SK-N-SH (cell line): Measurements from ENCODE around the gene PDIA4. TPM values are rescaled to one million over a fixed set of nuclear protein-coding genes. Genes with fewer than 3 reads are reported as not detected.

Experiments
- CTCF ChIA-PET: fragments of 300-600, 350-600 bp; formaldehyde crosslinking; extraction: SDS; loops from one replicate; lab custom pipeline; 2021; lab: Yijun Ruan, JAX
- POLR2A ChIA-PET: fragments of 350-600 bp; sonication (Branson Sonifier 250); formaldehyde crosslinking; extraction: SDS; loops from one replicate; lab custom pipeline; 2020; ENCODE audit warnings: antibody characterized with exemption, inconsistent platforms; lab: Yijun Ruan, JAX
- DNase-seq: peaks from one replicate; pipeline ENCODE4 v3.0.0; 2012
- H2AFZ ChIP-seq: fragments of 200-600 bp; sonication (generic); 2 replicates; pipeline ENCODE4 v1.8.1; 2016; ENCODE audit warnings: antibody characterized with exemption, mild to moderate bottlenecking, low read depth
- H3F3A ChIP-seq: fragments of 200-600 bp; sonication (generic); replicated peaks from 2 replicates; pipeline ENCODE3; 2016; ENCODE audit warnings: antibody characterized with exemption, mild to moderate bottlenecking; ENCODE audit not compliant: insufficient read depth
- H3K27ac ChIP-seq, 2 experiments: fragments of 200-500 bp in 1 of 2; fragments of 200-600 bp in 1 of 2; sonication (Bioruptor generic) in 1 of 2; sonication (generic), shearing (Covaris generic) in 1 of 2; 2 replicates each; pipeline versions ENCODE4 v1.5.1 to v1.6.1; 2014 to 2016; ENCODE audit warnings: low read depth in 2 of 2, inconsistent platforms in 1 of 2, low read length in 1 of 2, mild to moderate bottlenecking in 1 of 2, mixed read lengths in 1 of 2
- H3K27me3 ChIP-seq: fragments of 200-600 bp; sonication (generic), shearing (Covaris generic); 2 replicates; pipeline ENCODE4 v1.6.1; 2016; ENCODE audit warnings: mixed run types; ENCODE audit not compliant: insufficient read depth
- H3K36me3 ChIP-seq, 2 experiments: fragments of 200-500 bp in 1 of 2; fragments of 200-600 bp in 1 of 2; sonication (Bioruptor generic) in 1 of 2; sonication (generic) in 1 of 2; replicated peaks in 1 of 2; 2 replicates each; pipeline versions ENCODE3 to v1.5.1; 2014 to 2016; ENCODE audit warnings: low read length in 1 of 2, mild to moderate bottlenecking in 1 of 2; ENCODE audit not compliant: insufficient read depth in 2 of 2, control insufficient read depth in 1 of 2
- H3K4me1 ChIP-seq, 2 experiments: fragments of 200-500 bp in 1 of 2; fragments of 200-600 bp in 1 of 2; sonication (Bioruptor generic) in 1 of 2; sonication (generic), shearing (Covaris generic) in 1 of 2; 2 replicates each; pipeline versions ENCODE4 v1.5.1 to v1.6.1; 2014 to 2016; ENCODE audit warnings: low read depth in 1 of 2, low read length in 1 of 2, mixed run types in 1 of 2; ENCODE audit not compliant: insufficient read depth in 2 of 2, control insufficient read depth in 1 of 2
- H3K4me2 ChIP-seq: fragments of 200-600 bp; sonication (generic), shearing (Covaris generic); 2 replicates; pipeline ENCODE4 v1.6.1; 2017; ENCODE audit warnings: mixed run types
- H3K4me3 ChIP-seq, 2 experiments: fragments of 200-500 bp in 1 of 2; fragments of 200-600 bp in 1 of 2; sonication (Bioruptor generic) in 1 of 2; sonication (generic), shearing (Covaris generic) in 1 of 2; 2 replicates each; pipeline versions ENCODE4 v1.5.1 to v1.8.1; 2014 to 2016; ENCODE audit warnings: low read depth in 2 of 2, inconsistent platforms in 1 of 2, low read length in 1 of 2, mild to moderate bottlenecking in 1 of 2, mixed read lengths in 1 of 2, moderate library complexity in 1 of 2
- H3K79me2 ChIP-seq: fragments of 200-600 bp; sonication (generic); 2 replicates; pipeline ENCODE4 v1.8.1; 2017; ENCODE audit warnings: mild to moderate bottlenecking; ENCODE audit not compliant: insufficient read depth
- H3K9ac ChIP-seq: fragments of 200-600 bp; sonication (generic); 2 replicates; pipeline ENCODE4 v1.6.1; 2017; ENCODE audit warnings: mixed run types
- H3K9me2 ChIP-seq: fragments of 200-600 bp; sonication (generic); 2 replicates; pipeline ENCODE4 v1.6.1; 2017; ENCODE audit warnings: mixed run types
- H3K9me3 ChIP-seq: fragments of 200-600 bp; sonication (generic); 2 replicates; pipeline ENCODE4 v1.6.1; 2017; ENCODE audit warnings: mixed run types, mild to moderate bottlenecking, moderate library complexity
- H4K20me1 ChIP-seq: fragments of 200-600 bp; sonication (generic); 2 replicates; pipeline ENCODE4 v1.6.1; 2017; ENCODE audit warnings: mild to moderate bottlenecking, mixed run types; ENCODE audit not compliant: insufficient read depth
- ELF1 ChIP-seq: IDR thresholded peaks from 2 replicates; pipeline ENCODE4 v1.4.0; 2012
- EP300 ChIP-seq, 2 experiments: IDR thresholded peaks; 2 replicates each; pipeline versions ENCODE4 v1.4.0 to v1.6.1; 2012; ENCODE audit warnings: borderline replicate concordance in 1 of 2, low read depth in 1 of 2, low read length in 1 of 2
- FOXJ3 ChIP-seq: sonication (generic); formaldehyde crosslinking; IDR thresholded peaks from 2 replicates; pipeline ENCODE4 v1.5.1; 2020; ENCODE audit warnings: mild to moderate bottlenecking, missing genetic modification reagents
- FOXM1 ChIP-seq: IDR thresholded peaks from 2 replicates; pipeline ENCODE4 v1.4.0; 2012; ENCODE audit warnings: low read depth, mild to moderate bottlenecking
- JUND ChIP-seq: IDR thresholded peaks from 2 replicates; pipeline ENCODE4 v1.4.0; 2012
- MAX ChIP-seq: IDR thresholded peaks from 2 replicates; pipeline ENCODE4 v1.4.0; 2012; ENCODE audit warnings: low read depth
- MEF2A ChIP-seq: IDR thresholded peaks from 2 replicates; pipeline ENCODE4 v1.4.0; 2012; ENCODE audit warnings: low read depth, borderline replicate concordance
- NFIC ChIP-seq: IDR thresholded peaks from 2 replicates; pipeline ENCODE4 v1.4.0; 2012; ENCODE audit warnings: borderline replicate concordance
- NRF1 ChIP-seq: IDR thresholded peaks from 2 replicates; pipeline ENCODE4 v1.6.1; 2012; ENCODE audit warnings: low read depth, mild to moderate bottlenecking, low read length
- POLR2AphosphoS5 ChIP-seq: IDR thresholded peaks from 2 replicates; pipeline ENCODE4 v1.6.1; 2012; ENCODE audit warnings: low read depth, low read length
- REST ChIP-seq: IDR thresholded peaks from 2 replicates; pipeline ENCODE4 v1.6.1; 2012; ENCODE audit warnings: mild to moderate bottlenecking, low read depth, low read length, moderate library complexity
- RXRA ChIP-seq: IDR thresholded peaks from 2 replicates; pipeline ENCODE4 v1.4.0; 2012; ENCODE audit warnings: low read depth, mild to moderate bottlenecking, borderline replicate concordance
- SIN3A ChIP-seq: IDR thresholded peaks from 2 replicates; pipeline ENCODE4 v1.6.1; 2012; ENCODE audit warnings: low read depth, mild to moderate bottlenecking, low read length, moderate library complexity, borderline replicate concordance
- SMC3 ChIP-seq: IDR thresholded peaks from 2 replicates; pipeline ENCODE4 v1.6.1; 2012; ENCODE audit warnings: low read depth, low read length, improper control_type of control experiment
- TAF1 ChIP-seq: IDR thresholded peaks from 2 replicates; pipeline ENCODE4 v1.6.1; 2012; ENCODE audit warnings: low read depth, mild to moderate bottlenecking, low read length, moderate library complexity, borderline replicate concordance
- USF2 ChIP-seq: fragments of 150-350 bp; IDR thresholded peaks from 2 replicates; pipeline ENCODE4 v1.6.1; 2017; ENCODE audit warnings: antibody characterized with exemption, low read length, low read depth, borderline replicate concordance
- YY1 ChIP-seq: IDR thresholded peaks from 2 replicates; pipeline ENCODE4 v1.4.0; 2012; ENCODE audit warnings: low read depth, mild to moderate bottlenecking
- WGBS: methylation state at CpG from one replicate; pipeline ENCODE4 v1.1.6; 2017; ENCODE audit warnings: low lambda C conversion rate; 5-methylcytosine and 5-hydroxymethylcytosine counted together
- polyA plus RNA-seq, 3 experiments: library from polyadenylated mRNA; depleted of rRNA; stranded (reverse); fragments of >200 nt; gene quantifications; 2 replicates each; pipeline ENCODE4 v1.2.3, GENCODE V29; 2012
- TF ChIP-seq, protein P1 (sequence below): fragments of 150-350 bp; IDR thresholded peaks from 2 replicates; pipeline ENCODE4 v1.6.1; 2016; ENCODE audit warnings: mild to moderate bottlenecking, low read depth, low read length

Gene PDIA4
- polyA plus RNA-seq, 1 of the 3 experiments (the other 2 are of a cell fraction): 400 TPM

DNA sequence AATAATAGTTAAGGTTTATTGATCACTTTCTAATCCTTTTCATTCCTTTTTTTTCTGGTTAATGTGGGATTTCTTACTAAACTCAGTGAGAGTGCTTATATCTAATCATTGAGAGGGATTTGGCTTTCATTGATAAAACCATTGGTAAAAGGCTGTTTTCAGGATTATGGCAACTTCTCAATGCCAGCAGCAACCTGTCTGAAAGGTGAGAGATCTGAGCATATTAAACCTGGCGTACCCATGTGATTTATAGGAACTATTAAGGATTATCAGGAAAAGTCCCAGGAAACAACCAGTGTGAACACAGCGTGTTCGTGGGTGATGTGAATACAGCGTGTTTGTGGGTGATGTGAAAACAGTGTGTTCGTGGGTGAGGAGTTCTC, 65.9 kb downstream of the PDIA4 start:
- Histone ChIP-seq H3K4me2 (peak overlapping the region; percentile 74), H2AFZ (peak overlapping the region; percentile 90), H3K9ac (peak overlapping the region; percentile 68; the same call in 1 of the 2 replicates), H3K9me3 (no peaks in the 10 kb centered on the region), H3K4me3 (peak overlapping the region; percentile 56 to 69), H3K79me2 (no peaks in the 10 kb centered on the region), H3K4me1 (no peaks in the 10 kb centered on the region; a peak in 2 of 4 replicates), H3K27me3 (no peaks in the 10 kb centered on the region), H3K9me2 (no peaks in the 10 kb centered on the region), H3K36me3 (no peaks in the 10 kb centered on the region), H3K27ac (no peak overlapping the region; a peak in 1 of 4 replicates), H3F3A (peaks cover 15% of the 10 kb centered on the region), H4K20me1 (no peaks in the 10 kb centered on the region)
- ChIA-PET CTCF (interaction anchor here (0.9 to 10.3 kb wide), 40 partner anchors 13 to 698 kb away, joined by 3 to 114 read pairs (median 5); no protein-coding TSS in a partner anchor), POLR2A (no interaction called here)
- DNase-seq: no peak
- 9% methylated on average over 5 of the region's 5 CpGs for WGBS
- TF ChIP-seq SIN3A: no peak
- TF ChIP-seq POLR2AphosphoS5: no peak
- TF ChIP-seq JUND: no peak
- TF ChIP-seq REST: no peak
- no peak for TF ChIP-seq NFIC
- no peak for TF ChIP-seq FOXM1
- TF ChIP-seq NRF1: no peak
- TF ChIP-seq FOXJ3 (CRISPR knock-in tag): no peak
- TF ChIP-seq MAX: no peak
- TF ChIP-seq ELF1: no peak
- TF ChIP-seq RXRA: no peak
- TF ChIP-seq MEF2A: no peak
- TF ChIP-seq EP300 (IDR thresholded peaks at IDR 0.05; ENCODE audit: borderline replicate concordance in 1 of 2, low read depth in 1 of 2, low read length in 1 of 2): no peak
- TF ChIP-seq TAF1: no peak
- TF ChIP-seq YY1: no peak
- TF ChIP-seq, protein P1, sequence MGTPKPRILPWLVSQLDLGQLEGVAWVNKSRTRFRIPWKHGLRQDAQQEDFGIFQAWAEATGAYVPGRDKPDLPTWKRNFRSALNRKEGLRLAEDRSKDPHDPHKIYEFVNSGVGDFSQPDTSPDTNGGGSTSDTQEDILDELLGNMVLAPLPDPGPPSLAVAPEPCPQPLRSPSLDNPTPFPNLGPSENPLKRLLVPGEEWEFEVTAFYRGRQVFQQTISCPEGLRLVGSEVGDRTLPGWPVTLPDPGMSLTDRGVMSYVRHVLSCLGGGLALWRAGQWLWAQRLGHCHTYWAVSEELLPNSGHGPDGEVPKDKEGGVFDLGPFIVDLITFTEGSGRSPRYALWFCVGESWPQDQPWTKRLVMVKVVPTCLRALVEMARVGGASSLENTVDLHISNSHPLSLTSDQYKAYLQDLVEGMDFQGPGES: no peak
- TF ChIP-seq SMC3: no peak
- no peak for TF ChIP-seq USF2
